Glutamatergic neuron (in vitro differentiated cells): Measurements from ENCODE around the gene IFNL2. TPM values are rescaled to one million over a fixed set of nuclear protein-coding genes. Genes with fewer than 3 reads are reported as not detected.
"Not testable (repeated sequence)": the region's sequence is repeated elsewhere in the genome, so short reads cannot be mapped to it uniquely, and the experiment has no call there.

Source experiments
- DNase-seq: peaks from one replicate; pipeline ENCODE4 v3.0.0; 2022
- H3K27ac Mint-ChIP-seq: one replicate; pipeline ENCODE4 v1.8.0; 2020; ENCODE audit warnings: mild to moderate bottlenecking, mixed read lengths, inconsistent platforms; ENCODE audit not compliant: unreplicated experiment
- H3K27me3 Mint-ChIP-seq: one replicate; pipeline ENCODE4 v1.8.0; 2020; ENCODE audit warnings: mild to moderate bottlenecking, moderate library complexity, mixed read lengths, inconsistent platforms; ENCODE audit not compliant: unreplicated experiment
- H3K36me3 Mint-ChIP-seq: one replicate; pipeline ENCODE4 v1.8.0; 2020; ENCODE audit warnings: mild to moderate bottlenecking, mixed read lengths, inconsistent platforms; ENCODE audit not compliant: unreplicated experiment
- H3K4me1 Mint-ChIP-seq: one replicate; pipeline ENCODE4 v1.8.0; 2020; ENCODE audit warnings: mild to moderate bottlenecking, low read depth, mixed read lengths, inconsistent platforms; ENCODE audit not compliant: unreplicated experiment
- H3K4me3 Mint-ChIP-seq: one replicate; pipeline ENCODE4 v1.8.0; 2020; ENCODE audit warnings: mild to moderate bottlenecking, mixed read lengths, inconsistent platforms; ENCODE audit not compliant: unreplicated experiment
- H3K9me3 Mint-ChIP-seq: one replicate; pipeline ENCODE4 v1.8.0; 2020; ENCODE audit warnings: mild to moderate bottlenecking, moderate library complexity, mixed read lengths, inconsistent platforms; ENCODE audit not compliant: unreplicated experiment
- CTCF ChIP-seq: fragments of 200-600 bp; sonication (generic); IDR thresholded peaks from one replicate; pipeline ENCODE4 v1.5.0; 2021; ENCODE audit not compliant: partially characterized antibody, unreplicated experiment
- total RNA-seq: library from RNA; stranded (reverse); fragmentation: NEBNext Ultra II Directional; extraction: Animal tissue kit (Norgen Biotek cat#: 25700); gene quantifications from one replicate; pipeline ENCODE4 v1.2.1, GENCODE V29; 2021; ENCODE audit not compliant: unreplicated experiment

The IFNL2 gene
- total RNA-seq, 1 donor from 2014 or later, result not detected

DNA sequence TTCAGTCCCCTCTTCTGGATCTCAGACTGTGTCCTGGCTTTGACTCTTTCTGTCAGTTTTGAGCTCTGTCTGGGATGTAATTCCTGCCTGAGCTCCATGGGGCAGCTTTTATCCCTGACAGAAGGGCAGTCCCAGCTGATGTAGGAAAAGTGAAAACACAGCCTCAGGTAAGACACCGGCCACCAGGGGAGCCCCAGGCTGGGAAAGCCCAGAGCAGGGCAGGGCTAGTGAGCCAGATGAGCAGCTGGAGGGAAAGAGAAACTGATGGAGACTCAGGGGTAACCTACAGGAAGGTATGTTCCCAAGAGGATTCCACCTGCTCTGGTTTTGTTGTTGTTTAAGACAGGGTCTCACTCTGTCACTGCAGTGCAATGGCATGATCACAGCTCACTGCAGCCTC, 23.0 kb upstream of the IFNL2 start:
- H3K27ac Mint-ChIP-seq, H3K9me3 Mint-ChIP-seq, DNase-seq, H3K36me3 Mint-ChIP-seq, H3K4me3 Mint-ChIP-seq, H3K4me1 Mint-ChIP-seq, H3K27me3 Mint-ChIP-seq: not testable (repeated sequence)

DNA sequence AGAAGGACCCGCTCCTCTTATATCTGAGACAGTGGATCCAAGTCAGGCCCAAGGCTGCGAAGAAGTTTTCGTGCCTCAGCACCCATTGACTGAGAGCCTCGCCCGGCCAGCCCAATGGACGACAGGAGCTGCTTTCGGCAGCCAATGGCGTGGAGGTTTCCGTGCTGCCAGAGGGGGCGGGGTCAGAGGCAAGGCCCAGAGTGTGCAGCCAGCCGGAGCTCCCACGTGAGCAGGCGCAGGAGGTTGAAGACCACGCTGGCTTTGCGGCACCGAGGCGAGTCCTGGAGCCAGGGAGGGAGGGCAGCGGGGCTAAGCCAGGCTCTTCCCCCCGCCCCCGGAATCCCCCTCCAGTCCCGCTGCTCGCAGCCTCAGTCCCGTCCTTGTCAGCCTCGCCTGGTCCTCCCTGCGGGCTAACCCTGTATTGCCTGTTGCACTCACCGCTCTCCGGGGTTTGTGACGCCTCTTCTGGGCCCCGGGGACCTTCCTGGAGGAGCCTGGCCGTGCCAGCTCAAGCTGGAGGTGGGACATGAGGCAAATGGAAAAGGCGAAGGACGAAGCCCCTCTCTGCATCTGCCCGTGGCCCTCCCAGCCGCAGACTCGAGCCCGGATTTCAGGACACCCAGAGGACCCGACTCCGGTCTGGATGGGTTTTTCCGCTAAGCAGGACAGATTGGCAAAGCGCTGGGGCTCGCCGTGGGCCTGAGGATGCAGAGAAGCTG, 21.1 kb upstream of the IFNL2 start:
- Mint-ChIP-seq H3K4me3 (peak overlapping the region; percentile 32), H3K4me1 (no peaks in the 10 kb centered on the region), H3K27me3 (peaks cover 6% of the 10 kb centered on the region), H3K9me3 (no peaks in the 10 kb centered on the region), H3K36me3 (no peaks in the 10 kb centered on the region), H3K27ac (no peak overlapping the region)
- peak; percentile 68 for DNase-seq
- no peak for TF ChIP-seq CTCF

DNA sequence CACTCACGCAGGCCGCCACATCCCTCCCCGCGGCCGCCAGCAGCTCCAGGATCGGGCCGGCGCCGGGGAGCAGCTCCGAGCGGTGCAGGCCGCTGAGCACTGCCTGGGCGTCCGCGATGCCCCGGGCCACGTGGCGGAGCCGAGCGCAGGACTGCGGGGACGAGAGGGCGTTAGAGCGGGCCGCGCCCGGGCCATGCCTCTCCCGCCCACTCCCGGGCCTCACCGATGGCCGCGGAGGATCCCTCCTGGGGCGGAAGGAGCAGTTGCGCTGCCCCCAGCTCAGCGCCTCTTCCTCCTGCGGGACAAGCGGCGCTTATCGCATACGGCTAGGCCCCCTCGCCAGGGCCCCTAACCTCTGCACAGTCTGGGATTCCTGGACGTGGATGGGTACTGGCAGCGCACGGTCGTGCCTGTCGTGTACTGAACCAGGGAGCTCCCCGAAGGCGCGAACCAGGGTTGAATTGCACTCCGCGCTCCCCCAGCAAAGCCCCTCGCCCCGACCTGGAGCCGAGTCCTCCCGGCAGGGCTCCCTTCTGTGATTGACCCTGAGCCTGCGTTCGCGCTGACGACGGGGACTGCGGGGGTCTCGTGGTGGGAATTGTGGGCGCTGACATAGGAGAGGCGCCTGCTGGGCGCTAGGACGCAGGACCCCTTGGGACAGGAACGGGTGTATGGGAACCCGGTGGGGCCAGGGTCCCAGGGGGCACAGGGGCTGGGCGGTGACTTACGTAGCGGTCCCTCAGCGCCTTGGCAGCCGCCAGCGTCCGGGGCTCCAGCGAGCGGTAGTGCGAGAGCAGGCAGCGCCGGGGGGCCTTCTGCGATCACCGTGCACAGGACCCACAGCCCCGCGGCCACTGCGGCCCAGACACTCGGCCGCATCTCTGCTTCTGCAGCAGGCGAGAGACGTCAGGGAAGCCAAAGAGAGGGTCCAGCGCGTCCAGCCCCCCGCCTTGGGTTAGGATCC, 20.2 kb upstream of the IFNL2 start:
- no peaks in the 10 kb centered on the region for H3K9me3 Mint-ChIP-seq
- H3K27ac Mint-ChIP-seq, result no peak overlapping the region
- TF ChIP-seq CTCF, result no peak
- H3K4me3 Mint-ChIP-seq, result no peak overlapping the region
- H3K36me3 Mint-ChIP-seq, result no peaks in the 10 kb centered on the region
- H3K27me3 Mint-ChIP-seq, result peaks cover 6% of the 10 kb centered on the region
- peak; percentile 51 for DNase-seq
- H3K4me1 Mint-ChIP-seq, result no peaks in the 10 kb centered on the region

GRCh38 chr19:39248806-39249205, 19.4 kb upstream of the IFNL2 start, which contains the start of gene IFNL4:
TSS of gene IFNL4 (minus strand) at chr19:39248856.
- Mint-ChIP-seq H3K4me3 (no peak within 1 kb of the TSS), H3K36me3 (no peaks in the 10 kb centered on the region), H3K4me1 (no peaks in the 10 kb centered on the region), H3K27ac (no peak within 1 kb of the TSS), H3K27me3 (peaks cover 6% of the 10 kb centered on the region), H3K9me3 (peaks cover under 1% of the 10 kb centered on the region)
- no peak for TF ChIP-seq CTCF
- DNase-seq, result no peak

- Mint-ChIP-seq H3K4me1 (no peaks in the 10 kb centered on the region), H3K27me3 (peaks cover 6% of the 10 kb centered on the region), H3K27ac (no peak overlapping the region), H3K4me3 (no peak overlapping the region), H3K9me3 (peaks cover 2% of the 10 kb centered on the region), H3K36me3 (no peaks in the 10 kb centered on the region)
- no peak for DNase-seq
- TF ChIP-seq CTCF, result no peak
Observed at GRCh38 chr19:39251081-39251480, 17.1 kb upstream of the IFNL2 start.
